ENCODE results near the gene NCKAP5. TPM values are rescaled to one million over a fixed set of nuclear protein-coding genes. Genes with fewer than 3 reads are reported as not detected.

The NCKAP5 gene
- total and polyA plus RNA-seq, 9 of the 15 experiments (the other 6 are each of a cell fraction or from before 2014, with no cell fraction given): not detected

DNA sequence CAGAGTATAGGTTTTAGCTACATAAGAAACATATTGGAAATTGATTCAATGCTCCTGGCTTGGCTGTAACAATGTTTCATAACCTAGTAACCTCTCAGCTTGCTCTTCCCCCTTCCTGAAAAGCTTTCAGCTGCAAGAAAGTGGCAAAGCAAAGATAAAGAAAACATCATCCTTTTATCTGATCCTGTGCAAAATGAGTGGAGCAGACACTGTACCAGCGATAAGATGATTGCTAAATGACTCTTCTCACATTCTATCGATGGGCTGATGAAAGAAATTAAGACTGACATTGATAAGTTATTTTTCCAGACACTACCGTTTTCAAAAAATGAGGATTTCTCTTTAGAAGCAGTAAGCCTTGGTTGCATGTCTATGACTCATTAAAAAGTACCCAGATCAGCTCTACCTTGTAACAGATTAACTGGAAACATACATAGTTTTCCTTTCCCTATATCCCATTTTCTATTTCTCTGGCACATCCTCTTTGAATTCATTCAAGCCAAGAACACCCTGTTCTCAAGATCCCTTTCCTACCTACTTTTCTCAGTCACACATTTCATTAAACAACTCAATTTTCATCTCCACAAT, 811.2 kb downstream of the NCKAP5 start (continued):
- no peak for TF ChIP-seq FOXK1 (CRISPR knock-in tag; IDR thresholded peaks at IDR 0.05; ENCODE audit: borderline replicate concordance)

GRCh38 chr2:132754867-132755472, 813.3 kb downstream of the NCKAP5 start:
- no peak overlapping the region for H3K4me3 ChIP-seq
- no peak for DNase-seq (ENCODE audit: extremely low read depth in 1 of 4, low spot score in 3 of 4)
- no peaks in the 10 kb centered on the region for H4K20me1 ChIP-seq (replicated peaks; ENCODE audit: control insufficient read depth, insufficient read depth, low read length)
- POLR2A ChIA-PET: interaction anchor here (0.7 kb wide), 1 partner anchor 43 kb away, joined by 3 read pairs; no protein-coding TSS in a partner anchor
- no TSS peak for BruUV-seq (replicated peaks)
- no peaks in the 10 kb centered on the region for H3K27me3 ChIP-seq (ENCODE audit: control insufficient read depth in 2 of 2, insufficient read depth in 2 of 2, low read length in 2 of 2)
- H3K9ac ChIP-seq (ENCODE audit: insufficient read depth in 1 of 2, low read depth in 2 of 2, low read length in 2 of 2): no peak overlapping the region
- no peaks in the 10 kb centered on the region for H3K9me1 ChIP-seq (ENCODE audit: control insufficient read depth, insufficient read depth, low read length)
- H3K4me1 ChIP-seq (replicated peaks in 1 of 2; ENCODE audit: control insufficient read depth in 2 of 2, insufficient read depth in 2 of 2, low read length in 2 of 2): no peaks in the 10 kb centered on the region
- in situ Hi-C loops (cut with MboI) (no loop called here), intact Hi-C loops (cut with micrococcal nuclease) (no loop called here)
- H3K79me2 ChIP-seq (ENCODE audit: control insufficient read depth, insufficient read depth, low read length): no peaks in the 10 kb centered on the region
- no peaks in the 10 kb centered on the region for H3K9me3 ChIP-seq (replicated peaks; ENCODE audit: control insufficient read depth, insufficient read depth, low read depth, low read length)
- FAIRE-seq: no peak
- WGBS (ENCODE audit: insufficient coverage, low coverage, missing lambda C conversion rate): 6% methylated on average over 2 of the region's 2 CpGs
- no peak overlapping the region for H3K27ac ChIP-seq (ENCODE audit: extremely low read depth, low read depth, low read length)
- H3K36me3 ChIP-seq (ENCODE audit: control insufficient read depth, insufficient read depth, low read length): no peaks in the 10 kb centered on the region
- no peak for ATAC-seq
- no peak overlapping the region for H2AFZ ChIP-seq (ENCODE audit: low read depth, low read length)
- H3K4me2 ChIP-seq (ENCODE audit: insufficient read depth, low read length): no peak overlapping the region
- CTCF ChIA-PET (ENCODE audit: low intra/inter-chr PET ratio): no interaction called here
- no peak for TF ChIP-seq ZNF583 (CRISPR knock-in tag; IDR thresholded peaks at IDR 0.05)
- TF ChIP-seq ZSCAN29 (IDR thresholded peaks at IDR 0.05): no peak
- TF ChIP-seq, protein P1, sequence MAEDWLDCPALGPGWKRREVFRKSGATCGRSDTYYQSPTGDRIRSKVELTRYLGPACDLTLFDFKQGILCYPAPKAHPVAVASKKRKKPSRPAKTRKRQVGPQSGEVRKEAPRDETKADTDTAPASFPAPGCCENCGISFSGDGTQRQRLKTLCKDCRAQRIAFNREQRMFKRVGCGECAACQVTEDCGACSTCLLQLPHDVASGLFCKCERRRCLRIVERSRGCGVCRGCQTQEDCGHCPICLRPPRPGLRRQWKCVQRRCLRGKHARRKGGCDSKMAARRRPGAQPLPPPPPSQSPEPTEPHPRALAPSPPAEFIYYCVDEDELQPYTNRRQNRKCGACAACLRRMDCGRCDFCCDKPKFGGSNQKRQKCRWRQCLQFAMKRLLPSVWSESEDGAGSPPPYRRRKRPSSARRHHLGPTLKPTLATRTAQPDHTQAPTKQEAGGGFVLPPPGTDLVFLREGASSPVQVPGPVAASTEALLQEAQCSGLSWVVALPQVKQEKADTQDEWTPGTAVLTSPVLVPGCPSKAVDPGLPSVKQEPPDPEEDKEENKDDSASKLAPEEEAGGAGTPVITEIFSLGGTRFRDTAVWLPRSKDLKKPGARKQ (CRISPR knock-in tag; IDR thresholded peaks at IDR 0.05): no peak
- no peak for TF ChIP-seq ZNF707 (CRISPR knock-in tag; conservative IDR thresholded peaks at IDR 0.05)
- TF ChIP-seq, protein P2, sequence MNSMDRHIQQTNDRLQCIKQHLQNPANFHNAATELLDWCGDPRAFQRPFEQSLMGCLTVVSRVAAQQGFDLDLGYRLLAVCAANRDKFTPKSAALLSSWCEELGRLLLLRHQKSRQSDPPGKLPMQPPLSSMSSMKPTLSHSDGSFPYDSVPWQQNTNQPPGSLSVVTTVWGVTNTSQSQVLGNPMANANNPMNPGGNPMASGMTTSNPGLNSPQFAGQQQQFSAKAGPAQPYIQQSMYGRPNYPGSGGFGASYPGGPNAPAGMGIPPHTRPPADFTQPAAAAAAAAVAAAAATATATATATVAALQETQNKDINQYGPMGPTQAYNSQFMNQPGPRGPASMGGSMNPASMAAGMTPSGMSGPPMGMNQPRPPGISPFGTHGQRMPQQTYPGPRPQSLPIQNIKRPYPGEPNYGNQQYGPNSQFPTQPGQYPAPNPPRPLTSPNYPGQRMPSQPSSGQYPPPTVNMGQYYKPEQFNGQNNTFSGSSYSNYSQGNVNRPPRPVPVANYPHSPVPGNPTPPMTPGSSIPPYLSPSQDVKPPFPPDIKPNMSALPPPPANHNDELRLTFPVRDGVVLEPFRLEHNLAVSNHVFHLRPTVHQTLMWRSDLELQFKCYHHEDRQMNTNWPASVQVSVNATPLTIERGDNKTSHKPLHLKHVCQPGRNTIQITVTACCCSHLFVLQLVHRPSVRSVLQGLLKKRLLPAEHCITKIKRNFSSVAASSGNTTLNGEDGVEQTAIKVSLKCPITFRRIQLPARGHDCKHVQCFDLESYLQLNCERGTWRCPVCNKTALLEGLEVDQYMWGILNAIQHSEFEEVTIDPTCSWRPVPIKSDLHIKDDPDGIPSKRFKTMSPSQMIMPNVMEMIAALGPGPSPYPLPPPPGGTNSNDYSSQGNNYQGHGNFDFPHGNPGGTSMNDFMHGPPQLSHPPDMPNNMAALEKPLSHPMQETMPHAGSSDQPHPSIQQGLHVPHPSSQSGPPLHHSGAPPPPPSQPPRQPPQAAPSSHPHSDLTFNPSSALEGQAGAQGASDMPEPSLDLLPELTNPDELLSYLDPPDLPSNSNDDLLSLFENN (IDR thresholded peaks at IDR 0.05; ENCODE audit: low read depth in 2 of 2, low read length in 2 of 2): no peak
- TF ChIP-seq, protein P3, sequence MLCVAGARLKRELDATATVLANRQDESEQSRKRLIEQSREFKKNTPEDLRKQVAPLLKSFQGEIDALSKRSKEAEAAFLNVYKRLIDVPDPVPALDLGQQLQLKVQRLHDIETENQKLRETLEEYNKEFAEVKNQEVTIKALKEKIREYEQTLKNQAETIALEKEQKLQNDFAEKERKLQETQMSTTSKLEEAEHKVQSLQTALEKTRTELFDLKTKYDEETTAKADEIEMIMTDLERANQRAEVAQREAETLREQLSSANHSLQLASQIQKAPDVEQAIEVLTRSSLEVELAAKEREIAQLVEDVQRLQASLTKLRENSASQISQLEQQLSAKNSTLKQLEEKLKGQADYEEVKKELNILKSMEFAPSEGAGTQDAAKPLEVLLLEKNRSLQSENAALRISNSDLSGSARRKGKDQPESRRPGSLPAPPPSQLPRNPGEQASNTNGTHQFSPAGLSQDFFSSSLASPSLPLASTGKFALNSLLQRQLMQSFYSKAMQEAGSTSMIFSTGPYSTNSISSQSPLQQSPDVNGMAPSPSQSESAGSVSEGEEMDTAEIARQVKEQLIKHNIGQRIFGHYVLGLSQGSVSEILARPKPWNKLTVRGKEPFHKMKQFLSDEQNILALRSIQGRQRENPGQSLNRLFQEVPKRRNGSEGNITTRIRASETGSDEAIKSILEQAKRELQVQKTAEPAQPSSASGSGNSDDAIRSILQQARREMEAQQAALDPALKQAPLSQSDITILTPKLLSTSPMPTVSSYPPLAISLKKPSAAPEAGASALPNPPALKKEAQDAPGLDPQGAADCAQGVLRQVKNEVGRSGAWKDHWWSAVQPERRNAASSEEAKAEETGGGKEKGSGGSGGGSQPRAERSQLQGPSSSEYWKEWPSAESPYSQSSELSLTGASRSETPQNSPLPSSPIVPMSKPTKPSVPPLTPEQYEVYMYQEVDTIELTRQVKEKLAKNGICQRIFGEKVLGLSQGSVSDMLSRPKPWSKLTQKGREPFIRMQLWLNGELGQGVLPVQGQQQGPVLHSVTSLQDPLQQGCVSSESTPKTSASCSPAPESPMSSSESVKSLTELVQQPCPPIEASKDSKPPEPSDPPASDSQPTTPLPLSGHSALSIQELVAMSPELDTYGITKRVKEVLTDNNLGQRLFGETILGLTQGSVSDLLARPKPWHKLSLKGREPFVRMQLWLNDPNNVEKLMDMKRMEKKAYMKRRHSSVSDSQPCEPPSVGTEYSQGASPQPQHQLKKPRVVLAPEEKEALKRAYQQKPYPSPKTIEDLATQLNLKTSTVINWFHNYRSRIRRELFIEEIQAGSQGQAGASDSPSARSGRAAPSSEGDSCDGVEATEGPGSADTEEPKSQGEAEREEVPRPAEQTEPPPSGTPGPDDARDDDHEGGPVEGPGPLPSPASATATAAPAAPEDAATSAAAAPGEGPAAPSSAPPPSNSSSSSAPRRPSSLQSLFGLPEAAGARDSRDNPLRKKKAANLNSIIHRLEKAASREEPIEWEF (CRISPR knock-in tag; IDR thresholded peaks at IDR 0.05): no peak
- TF ChIP-seq HDAC6 (IDR thresholded peaks at IDR 0.05; ENCODE audit: low read depth, low read length): no peak
- TF ChIP-seq TRIM24 (IDR thresholded peaks at IDR 0.05): no peak
- TF ChIP-seq BCL6 (CRISPR knock-in tag; IDR thresholded peaks at IDR 0.05): no peak

Data from K562 (cell line).